Omental fat pad (tissue), 4 donors: ENCODE results near the gene LGALS3BP. TPM values are rescaled to one million over a fixed set of nuclear protein-coding genes. Genes with fewer than 3 reads are reported as not detected.

Experiments
- ATAC-seq: fragments of 150-250 bp; one replicate; pipeline ENCODE4 v1.9.1; 2016; ENCODE audit warnings: mild to moderate bottlenecking, moderate library complexity; ENCODE audit not compliant: low FRiP score
- DNase-seq: peaks from one replicate; pipeline ENCODE4 v3.0.0-alpha.2; 2019; ENCODE audit warnings: low spot score
- CTCF ChIP-seq, 3 donors: fragments of 450-650 bp; IDR thresholded peaks; one replicate each; pipeline ENCODE4 v1.5.1; 2016 to 2017; ENCODE audit warnings: antibody characterized with exemption in 3 of 3, mild to moderate bottlenecking in 3 of 3, moderate library complexity in 2 of 3
- total RNA-seq, 4 donors: library from RNA; depleted of rRNA; stranded (reverse); fragments of >200 nt; gene quantifications; one replicate each; pipeline ENCODE4 v1.1.0, GENCODE V29; 2016

LGALS3BP gene
- total RNA-seq, 4 donors from 2014 or later: 325 to 516 (median 441) TPM

- TF ChIP-seq CTCF (IDR thresholded peaks at IDR 0.05): no peak
- ATAC-seq (no peak), DNase-seq (no peak)
These were observed 22.6 kb downstream of the LGALS3BP start for GRCh38 chr17:78957128-78957527.

DNA sequence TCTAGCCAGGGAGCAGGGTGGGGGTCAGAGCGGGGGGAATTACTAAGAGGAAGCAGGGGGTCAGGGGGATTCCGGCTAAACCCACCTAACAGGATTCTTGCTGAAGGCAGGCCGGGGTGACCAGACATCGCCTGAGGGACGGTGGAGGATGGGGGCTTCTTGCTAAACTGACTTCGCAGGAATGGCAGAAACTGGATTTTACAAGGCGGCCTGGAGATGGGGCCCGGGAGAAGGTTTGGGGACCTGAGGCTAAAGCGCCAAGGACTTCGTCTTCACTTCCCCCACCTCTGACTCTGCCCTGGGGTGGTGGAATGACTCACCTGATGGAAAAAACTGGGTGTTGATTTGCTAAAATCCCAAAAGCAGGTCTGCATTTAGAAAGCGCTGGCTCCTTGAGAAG, 23.5 kb downstream of the LGALS3BP start:
- no peak for DNase-seq
- ATAC-seq: no peak
- TF ChIP-seq CTCF (IDR thresholded peaks at IDR 0.05): no peak

DNA sequence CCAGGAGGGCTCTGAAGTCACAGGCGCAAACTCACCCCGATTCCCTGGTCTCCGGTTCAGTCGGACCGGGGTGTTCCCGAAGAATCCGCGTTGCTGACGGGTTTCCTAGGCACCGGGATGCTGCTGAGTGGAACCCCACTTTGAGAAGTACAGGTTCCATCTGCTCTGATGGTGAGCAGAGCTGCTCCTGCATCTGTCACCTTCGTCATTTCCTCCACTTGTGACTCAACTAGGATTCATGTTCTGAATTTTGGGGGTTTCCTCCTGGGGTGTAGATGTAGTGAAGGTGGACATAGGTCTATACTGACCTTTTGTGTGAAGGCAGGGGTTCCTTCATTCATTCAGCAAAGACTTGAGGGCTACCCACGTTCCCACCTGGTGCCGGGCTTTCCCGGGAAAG, 25.0 kb downstream of the LGALS3BP start:
- ATAC-seq: no peak
- TF ChIP-seq CTCF (IDR thresholded peaks at IDR 0.05): no peak
- no peak for DNase-seq

- DNase-seq (no peak), ATAC-seq (no peak)
- no peak for TF ChIP-seq CTCF (IDR thresholded peaks at IDR 0.05)
These were observed 26.1 kb downstream of the LGALS3BP start for GRCh38 chr17:78953356-78954350.

DNA sequence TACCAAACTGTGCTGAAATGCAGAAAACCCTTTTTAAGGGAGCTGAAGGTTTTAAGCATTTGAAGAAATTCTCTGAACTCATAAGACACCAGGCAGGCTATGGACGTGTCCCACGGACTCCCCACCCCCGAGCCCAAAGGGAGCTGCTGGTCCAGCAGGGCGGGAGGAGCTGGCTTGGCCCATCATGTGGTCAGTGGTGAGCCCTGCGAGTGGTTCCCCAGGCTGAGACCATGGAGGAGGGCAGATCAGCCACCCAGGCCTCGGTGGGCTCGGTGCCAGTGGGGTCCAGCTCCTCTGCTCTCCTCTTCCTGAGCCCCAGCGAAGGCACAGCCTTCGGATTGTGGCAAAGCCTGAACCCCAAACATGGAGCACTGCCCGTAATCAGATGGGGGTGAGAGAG, 27.0 kb downstream of the LGALS3BP start:
- DNase-seq: no peak
- no peak for TF ChIP-seq CTCF (IDR thresholded peaks at IDR 0.05)
- ATAC-seq: no peak

DNA sequence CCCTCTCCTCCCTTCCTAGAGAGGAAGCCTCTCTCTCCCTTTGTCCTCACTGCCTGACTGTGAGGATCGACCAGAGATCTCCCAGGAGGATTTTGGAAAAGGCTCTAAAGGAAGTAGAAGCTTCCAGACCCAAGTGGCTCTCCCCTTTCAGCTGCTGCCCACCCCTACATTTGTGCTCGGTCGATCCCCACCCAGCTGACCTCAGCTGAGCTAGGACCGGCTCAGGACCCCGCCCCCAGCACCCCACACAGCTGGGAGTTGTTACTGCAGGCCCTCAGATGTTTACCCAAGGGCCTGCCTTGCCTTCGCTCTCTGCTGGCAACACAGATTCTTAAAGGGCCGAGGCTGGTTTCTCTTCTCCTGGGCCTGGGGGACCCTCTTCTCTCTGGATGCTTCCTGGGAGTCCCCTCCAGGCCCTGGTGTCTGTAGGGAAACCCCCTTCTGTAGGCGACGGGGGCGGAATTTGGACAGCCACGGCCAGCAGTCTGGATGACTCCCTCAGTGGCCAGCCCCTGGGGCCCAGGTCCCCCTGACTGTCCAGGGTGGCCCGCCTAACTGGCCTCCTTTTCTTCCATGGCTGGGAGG, 27.7 kb downstream of the LGALS3BP start:
- no peak for ATAC-seq
- no peak for DNase-seq
- no peak for TF ChIP-seq CTCF (IDR thresholded peaks at IDR 0.05)
